Activated effector memory CD4-positive, alpha-beta T cell treated with Interleukin-2 at 50 U/mL for 16 hours (primary cell): ENCODE data around the gene KATNIP.

ENCODE experiments used
- DNase-seq: peaks from one replicate; pipeline ENCODE4 v3.0.0-alpha.2; 2020

KATNIP gene

DNA sequence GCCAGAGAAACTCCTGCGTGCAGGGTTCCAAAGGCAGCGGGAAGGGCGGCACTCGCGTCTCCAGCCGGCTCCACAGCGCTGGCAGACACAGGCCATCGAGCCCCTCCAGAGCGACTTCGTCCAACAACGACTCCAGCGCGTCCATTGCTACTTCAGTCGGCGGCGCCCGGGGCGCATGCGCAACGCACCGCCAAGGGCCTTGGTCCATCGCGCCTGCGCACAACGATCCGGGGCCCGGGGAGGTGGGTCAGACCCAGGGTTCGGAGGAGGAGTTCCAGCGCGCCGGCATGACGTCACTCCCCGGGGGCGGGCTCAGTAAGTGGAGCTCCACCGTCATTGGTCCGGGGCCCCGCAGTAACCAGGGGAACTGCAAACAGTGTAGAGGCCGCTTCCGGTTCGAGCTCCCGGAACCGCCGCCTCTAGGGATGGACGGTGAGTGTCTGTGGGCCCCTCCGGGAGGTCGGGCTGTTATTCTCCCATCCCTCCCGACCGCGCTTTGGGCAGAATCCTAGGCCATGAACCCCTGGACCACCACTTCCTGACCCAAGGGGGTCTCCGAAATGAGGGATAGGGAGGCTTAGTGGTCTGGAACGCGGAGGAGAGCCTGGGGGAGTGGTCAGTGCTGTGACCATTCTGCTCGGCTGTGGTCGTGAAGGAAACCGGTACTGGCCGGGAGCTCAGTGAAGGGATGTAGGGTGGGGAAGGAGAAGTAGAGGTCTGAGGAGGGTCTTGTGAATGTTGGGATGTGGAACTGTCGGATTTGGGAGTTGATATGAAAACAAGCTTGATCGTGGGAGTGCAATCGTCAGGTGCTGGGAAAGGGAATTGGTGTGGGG, at the start of gene KATNIP, which contains the start of gene GTF3C1:
Gene KATNIP, plus strand, starts transcription at position 399 of the 836 bp plus-strand sequence. Its CDS starts 27 bp downstream, at position 426.
Gene GTF3C1, minus strand, starts transcription at position 168 of the 836 bp plus-strand sequence. Its CDS starts 23 bp downstream, at position 145.
- peak; percentile 100 for DNase-seq

DNA sequence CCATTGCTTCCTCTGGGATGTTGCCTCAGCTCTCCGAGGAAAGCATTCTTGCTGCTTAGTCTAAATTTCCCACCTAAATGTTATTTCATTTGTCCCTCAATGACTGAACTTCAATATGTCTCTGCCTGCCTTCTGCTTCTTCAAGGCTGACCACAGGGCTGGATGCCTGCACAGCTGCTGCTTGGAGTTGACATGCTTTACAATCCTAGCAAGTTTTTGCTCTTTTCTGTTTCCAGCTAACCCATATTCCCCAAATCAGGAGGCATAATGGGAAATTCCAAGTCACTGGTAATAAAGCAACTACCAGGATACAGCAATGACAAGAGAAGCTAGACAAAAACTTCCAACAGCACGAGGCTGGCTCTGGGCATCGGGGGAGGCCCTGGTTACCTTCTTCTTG, 49.1 kb upstream of the KATNIP start:
- DNase-seq: no peak

DNA sequence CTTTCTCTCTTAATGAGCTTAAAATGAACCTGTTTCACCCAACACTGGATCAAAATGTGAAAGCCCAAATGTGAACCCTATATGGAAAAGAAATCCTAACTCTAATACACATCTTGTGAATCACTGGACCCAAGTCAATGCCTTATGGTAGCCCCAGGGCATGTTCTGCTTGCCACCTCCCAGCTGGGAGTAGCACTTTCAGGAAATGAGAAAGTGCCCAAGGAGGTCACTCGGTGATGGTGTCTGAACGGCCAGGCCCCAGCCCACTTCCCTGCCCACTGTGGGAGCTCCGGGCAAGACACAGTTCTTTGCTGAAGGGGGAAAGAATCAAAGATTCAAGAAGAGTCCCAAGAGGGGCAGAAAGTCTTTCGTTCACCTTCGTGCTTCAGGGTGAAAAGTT, 46.3 kb upstream of the KATNIP start:
- no peak for DNase-seq

DNA sequence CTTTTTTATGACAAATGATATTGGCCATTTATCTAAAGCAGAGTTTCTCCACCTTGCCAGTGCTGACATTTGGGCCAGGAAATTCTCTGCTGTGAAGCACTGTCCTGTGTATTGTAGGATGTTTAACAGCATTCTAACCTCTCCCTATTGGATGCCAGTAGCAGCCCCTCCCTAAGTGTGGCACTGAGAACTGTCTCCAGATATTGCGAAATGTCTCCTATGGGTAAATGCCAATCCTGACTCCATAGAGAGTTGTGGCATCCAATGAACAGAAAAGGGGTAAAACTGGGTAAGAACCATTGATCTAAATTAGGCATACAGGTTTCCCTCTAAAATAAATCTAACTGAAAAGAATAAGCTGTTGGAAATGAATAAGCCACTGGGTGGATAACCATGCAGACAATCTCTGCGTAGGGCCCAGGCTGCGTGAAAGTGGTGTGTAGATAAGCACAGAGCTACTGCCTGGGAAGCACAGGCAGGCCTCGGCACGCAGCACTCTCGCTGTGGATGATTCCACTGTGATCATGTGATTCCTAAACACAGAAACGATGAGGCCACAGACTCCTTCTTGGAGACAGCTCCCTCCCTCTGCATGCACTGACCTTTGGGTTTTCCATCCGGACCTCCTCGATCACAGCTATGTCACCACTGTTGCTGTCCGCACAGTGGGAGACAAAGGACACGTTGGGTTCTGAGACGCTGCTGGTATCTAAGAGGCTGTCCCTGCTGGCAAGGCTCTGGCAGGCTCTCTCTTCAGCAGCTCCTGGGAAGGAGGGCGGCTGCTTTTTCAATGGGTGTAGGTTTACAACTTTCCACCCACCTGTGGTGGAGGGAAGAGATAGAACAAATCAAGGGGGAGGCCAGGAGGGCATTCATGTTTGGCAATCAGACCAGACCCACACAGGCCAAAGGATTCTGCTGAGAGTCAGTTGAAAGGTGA, 44.4 kb upstream of the KATNIP start:
- no peak for DNase-seq

DNA sequence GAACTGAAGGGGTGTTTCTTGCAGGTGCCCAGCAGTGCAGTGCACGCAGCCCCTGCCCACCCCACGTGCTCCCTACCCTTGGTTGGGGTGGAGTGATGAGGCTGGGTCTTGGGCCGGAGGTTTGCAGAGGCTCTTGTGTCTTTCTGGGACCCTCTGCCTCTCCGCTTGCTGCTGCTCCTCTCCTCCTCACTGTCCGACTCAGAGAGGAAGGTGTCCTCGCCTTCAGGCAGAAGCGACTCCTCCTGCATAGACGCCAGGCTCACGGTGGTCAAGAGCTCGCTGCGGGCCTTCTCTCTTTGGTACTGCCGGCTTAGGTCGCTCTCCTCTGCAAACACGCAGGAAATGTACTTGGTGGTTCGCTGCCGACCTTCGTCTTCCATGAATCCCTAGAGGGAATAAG, 43.2 kb upstream of the KATNIP start:
- DNase-seq: no peak

DNA sequence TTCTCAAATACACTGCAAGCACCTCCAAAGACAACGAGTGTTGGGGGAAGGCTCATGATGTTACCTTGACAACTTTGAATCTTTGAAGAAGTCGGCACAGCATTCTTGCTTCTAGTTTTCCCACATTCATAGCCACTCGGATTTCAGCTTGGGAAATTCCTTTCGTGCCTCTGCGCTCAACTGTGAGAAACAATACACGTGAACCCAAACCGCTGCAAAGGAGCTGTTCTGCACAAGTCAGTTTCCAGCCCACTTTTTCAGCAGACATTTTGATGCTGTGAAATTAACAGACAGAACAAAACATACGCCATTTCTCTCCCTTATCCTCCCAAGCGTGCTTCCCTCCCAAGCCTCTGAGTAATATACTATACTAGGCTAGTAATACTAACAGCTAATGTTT, 41.5 kb upstream of the KATNIP start:
- DNase-seq: no peak

DNA sequence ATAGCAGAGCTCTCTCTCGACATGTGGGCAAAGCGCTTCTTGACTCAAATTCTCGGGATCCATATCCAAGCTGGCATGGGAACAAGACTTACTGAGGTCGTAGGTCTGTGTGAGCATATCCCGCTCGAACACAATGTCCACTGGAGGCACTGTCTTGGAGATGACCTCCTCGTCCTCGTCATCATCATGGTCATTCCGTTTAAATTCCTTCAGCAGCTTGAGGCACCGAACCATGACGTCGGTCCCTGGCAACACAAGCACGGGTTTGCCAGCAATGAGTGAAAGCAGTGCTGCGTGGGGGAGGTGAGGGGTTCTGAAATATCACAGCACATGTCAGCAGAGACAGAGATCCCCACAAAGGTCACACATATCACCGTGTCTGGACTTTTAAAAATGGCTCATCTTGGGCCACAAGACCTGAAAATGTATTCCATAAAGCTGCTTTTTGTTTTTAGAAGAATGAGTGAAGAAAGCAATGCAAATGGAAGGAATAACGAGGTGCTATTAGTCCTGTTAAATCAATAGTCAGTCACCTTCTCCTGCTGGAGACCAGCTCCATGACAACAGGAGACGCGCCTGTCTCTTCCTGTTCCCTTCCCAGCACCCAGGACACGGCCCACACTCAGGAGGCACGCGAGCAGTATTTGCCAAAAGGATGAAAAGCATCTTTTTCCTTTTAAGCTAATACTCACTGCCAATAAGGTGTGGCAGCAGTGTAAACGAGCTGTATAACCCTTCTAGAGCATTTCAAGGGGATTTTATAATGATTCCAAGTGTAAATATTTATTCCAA, 38.1 kb upstream of the KATNIP start:
- DNase-seq: no peak

DNA sequence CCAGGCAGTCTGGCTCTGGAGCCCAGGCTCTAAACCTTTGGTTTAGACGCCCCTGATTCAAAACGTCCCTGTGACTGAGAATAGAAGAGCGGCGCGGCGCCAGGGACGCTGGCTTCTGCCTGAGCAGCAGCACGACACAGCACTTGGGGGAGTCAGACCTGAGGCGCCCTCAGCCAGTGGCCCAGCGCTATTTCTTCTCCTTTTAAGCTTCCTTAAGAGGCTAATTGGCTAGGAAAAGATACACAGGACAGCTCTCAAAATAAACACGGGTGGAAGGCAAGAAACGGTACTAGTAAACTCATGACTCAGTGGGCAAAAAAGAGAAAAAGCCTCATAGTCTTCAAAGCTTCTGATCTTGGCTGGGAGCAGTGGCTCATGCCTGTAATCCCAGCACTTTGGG, 35.1 kb upstream of the KATNIP start:
- DNase-seq: no peak

DNA sequence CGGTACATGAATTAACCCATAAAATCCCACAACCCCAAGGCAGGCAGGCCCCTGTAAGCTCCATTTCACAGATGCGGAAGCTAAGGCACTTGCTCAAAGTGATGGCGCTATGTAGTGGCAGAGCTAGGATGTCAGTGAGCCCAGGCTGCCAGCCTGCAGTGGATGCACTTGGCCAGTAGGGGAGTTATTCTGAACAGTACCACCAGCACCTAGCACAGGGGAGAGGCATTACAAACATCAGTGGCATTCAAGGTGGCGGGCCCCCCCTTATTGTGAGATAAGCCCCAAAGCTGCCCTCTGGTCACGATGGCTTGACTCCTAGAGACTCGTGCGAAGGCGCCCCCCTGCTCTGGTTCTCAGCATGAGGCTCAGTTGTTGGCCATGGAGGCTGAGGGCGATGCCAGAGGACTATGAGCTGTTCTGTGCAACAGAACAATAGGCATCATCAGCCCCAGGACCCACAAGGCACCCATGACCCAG, 34.0 kb upstream of the KATNIP start:
- DNase-seq: no peak

DNA sequence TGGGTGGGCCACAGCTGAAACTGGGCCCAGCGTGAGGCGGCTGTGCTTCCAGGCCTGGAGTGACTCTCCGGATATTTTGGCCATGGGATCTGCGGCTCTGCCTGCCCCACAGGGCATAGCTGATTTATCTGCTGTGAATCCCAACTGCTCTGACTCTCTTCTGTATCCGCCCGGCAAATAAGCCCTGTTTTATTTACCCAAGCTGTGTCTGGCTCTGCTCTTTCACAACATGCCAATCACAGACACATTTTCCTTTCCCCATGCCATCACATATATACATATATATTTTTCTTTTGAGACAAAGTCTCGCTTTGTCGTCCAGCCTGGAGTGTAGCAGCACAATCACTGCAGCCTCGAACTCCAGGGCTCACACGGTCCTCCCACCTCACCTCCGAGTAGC, 33.6 kb upstream of the KATNIP start:
- DNase-seq: no peak

DNA sequence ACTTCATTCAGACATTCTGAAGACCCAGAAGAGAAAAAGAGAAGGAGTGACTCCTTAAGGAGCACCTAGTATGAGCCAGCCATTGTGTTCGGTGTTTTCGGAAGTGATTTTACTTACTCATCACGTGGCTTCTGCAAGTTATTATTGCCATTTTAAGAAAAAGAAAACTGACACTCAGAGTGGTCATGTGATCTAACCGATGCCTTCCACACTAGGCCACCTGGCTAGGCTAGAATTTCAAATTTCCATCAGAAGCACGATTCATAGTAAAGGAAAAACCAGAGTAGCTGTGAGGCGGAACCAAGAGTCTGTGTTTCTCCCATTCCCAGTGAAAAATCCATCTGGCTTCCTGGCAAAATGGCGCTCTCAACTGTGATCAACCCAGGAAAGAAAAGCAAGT, 32.3 kb upstream of the KATNIP start:
- no peak for DNase-seq

DNA sequence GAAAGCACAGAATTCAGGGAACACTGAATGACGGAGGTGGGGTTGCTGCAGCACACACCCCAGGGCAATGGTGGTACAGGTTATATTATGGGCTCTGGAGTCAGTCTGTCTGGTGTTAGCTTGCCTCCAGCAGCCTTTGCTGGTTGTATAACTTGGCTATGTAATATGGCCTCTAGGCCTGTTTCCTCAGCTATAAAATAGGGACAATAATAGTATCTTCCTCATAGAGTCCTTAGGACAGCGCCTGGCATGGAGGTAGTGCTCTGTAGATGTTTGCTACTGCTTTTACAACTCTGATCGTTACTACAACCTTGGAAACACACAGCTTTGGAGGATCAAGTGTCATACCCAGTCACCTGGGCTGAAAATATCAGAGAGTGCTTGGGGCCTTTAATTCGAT, 31.7 kb upstream of the KATNIP start:
- no peak for DNase-seq

DNA sequence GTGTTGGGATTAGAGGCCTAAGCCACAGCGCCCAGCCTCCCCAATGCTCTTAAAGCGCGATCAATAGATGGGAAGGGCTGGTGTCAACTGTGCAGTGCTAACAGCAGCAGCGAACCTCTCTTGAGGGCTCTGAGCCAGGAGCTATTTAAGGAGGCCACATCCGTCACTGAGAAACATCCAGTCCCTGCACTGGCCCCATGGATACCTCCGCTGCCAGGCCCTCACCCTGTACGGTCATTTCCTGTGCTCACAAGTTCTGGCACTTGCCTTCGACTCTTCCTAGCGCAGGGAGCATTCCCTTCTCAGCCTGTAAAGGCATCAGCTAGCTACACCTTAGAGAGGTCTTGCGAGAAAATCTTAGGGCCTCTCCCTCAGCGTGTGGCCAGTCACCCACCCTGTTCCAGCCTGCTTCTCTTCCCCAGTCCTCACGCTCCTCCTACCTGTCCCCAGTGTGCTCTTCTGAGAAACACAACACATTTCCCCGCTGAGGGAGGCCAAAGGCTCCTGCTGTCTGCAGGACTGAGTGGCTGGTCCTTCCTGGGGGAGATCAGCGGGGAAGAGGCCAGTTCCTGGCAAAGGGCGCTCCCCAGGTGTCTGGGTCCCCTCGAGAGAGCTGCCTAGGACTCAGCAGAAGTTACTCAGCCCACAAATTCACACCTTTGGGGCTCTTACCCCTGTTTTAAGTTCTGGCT, 28.8 kb upstream of the KATNIP start:
- DNase-seq: no peak

DNA sequence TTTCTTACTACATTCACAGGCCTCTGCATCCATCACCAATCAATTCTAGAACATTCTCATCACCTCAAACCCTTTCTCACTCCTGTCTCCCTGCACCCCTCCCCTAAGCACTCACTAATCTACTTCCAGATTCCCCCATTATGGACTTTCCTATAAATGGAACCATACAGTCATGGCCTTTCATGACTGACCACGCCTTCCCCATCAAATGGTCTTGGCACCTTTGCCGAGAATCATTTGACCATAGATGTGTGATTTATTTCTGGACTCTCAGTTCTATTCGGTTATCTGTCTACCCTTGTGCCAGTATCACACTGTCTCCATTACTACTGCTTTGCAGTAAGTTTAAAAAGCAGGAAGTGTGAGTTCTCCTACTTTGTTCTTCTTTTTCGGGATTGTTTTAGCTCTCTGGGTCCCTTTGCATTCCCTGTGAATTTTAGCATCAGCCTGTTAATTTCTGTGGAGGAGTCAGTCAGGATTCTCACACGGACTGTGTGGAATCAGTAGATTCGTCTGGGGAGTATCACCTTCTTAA, 27.7 kb upstream of the KATNIP start:
- DNase-seq: no peak

DNA sequence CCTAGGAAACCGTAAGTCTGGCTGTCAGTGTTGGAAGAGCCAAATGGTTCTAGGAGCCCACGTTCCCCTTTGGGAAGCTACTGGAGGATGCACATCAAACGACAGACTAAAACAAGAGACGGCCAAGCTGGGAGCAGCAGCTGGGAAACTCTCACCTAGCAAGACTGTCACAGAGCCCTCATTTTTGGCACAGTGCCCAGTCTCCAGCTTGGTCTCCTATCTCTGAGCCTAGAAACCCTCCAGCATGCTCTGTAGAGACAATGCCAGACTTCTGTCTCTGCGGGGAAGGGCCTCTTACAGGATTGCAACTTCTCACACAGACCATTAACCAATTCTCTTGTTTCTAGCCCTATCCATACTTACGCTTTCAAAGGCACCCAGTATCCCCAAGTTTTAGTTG, 23.8 kb upstream of the KATNIP start:
- DNase-seq: no peak

DNA sequence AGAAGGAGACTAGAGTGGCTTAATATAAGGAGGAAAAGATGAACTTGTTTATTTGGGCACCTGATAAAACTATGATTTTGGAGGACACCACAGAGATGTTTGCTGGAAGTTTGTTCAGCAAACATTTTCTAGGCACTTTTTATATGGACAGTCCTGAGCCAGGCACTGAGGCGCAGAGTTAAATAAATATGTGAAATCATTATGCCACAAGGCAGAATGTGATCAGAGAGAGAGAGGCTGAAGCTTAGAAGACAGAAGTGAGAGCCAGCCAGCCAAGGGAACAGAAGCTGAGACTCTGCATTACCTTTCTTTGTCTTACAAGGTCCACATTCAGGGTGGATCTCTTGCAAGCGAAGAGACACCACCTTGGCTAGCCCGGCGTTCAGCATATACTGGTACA, 21.6 kb upstream of the KATNIP start:
- no peak for DNase-seq

DNA sequence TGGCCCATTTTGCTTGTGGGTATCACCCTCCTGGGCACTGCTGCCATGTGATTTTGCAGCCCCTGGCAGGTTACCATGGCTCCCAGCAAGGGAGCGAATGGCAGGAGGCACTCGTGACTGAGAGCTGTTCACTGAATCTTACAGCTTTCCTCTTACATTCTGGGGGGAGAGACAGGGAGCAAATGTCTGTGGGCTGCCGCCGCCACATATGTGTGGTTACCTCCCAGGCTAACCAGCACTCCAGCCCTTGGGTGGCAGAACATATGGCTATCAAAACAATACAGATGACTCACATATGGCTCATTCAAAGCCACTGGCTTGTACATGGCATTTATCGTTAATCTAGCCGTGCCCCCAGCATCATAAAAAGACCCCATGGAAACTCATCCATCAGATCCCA, 20.0 kb upstream of the KATNIP start:
- DNase-seq: no peak

DNA sequence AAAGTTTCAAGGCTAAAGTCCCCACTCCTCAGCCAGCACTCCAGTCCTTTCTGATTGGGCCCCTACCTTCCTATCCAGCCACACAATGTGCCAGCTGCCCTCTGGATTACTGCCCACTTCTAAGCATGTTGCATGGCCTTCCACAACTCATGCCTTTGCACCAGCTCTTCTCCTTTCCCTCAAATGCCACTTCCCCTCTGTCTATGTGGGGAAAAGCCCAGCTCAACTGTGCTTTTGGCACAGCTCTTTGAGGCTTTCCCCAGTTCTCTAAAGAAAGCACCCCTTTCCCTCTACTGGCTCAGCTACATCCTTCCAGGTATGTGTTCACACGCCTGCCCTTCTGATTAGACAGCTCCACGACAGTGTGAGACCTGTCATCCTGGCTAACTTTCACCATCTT, 18.8 kb upstream of the KATNIP start:
- DNase-seq: no peak

DNA sequence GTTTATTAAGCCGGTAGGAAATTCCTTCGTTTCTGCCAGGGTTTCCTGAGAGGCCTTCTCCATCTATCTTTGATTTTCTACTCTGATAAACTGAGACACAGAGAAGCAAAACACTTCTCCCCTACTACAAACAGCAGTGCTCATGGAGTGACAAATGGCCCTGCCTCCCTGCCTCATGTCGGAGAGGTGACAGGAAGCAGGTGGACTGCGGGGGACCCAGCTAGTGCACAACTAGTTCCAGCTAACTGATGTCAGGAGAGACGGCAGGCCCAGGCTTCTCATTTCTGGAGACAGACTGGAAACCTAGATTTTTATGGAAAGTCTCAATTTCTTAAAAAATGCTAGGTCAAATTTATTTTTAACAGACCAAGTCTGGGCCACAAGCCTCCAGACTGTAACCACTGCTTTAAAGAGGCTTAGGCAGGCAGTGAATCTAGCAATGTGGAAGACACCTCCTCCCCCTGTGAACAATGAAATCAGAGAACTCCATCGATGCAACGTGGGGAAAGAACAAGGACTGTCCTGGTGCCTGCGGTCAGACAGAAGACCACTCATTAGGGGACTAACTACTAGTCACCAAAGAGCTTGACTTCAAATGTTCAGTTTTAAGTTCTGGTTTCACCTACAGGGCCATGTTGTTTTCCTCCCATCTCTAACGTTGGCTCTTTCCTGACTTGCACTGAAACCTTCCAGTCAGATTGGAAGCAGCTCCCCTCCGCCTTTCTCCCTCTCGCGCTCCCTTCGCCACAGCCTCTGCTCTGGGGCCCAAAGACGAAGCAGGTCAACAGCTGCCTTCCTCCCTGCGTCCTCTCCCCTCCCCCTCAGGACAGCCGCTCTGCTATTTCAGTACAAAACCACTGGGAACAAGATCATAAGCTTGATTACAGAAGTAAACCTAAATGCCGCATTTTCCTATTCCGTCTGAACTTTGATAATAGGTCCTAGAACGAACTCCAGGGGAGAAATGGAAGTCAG, 17.8 kb upstream of the KATNIP start:
- no peak for DNase-seq

DNA sequence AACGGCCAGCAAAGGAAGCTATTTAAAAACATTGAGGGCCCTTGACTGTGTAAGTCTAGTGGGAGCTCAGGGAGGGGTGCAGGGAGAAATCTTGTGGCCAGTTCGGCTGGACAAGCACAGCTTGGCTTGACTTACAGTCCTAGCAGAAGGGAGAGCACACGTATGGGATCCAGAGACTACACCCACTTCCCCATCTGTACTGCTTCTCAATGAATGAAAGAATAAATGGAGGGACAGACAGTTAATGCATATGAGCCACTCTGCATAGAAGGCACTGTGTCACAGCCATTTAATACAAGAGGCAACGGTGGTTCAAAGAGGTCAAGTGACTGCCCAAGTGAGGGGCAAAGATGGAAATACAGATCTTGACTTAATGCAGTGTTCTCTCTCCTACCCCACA, 15.7 kb upstream of the KATNIP start:
- no peak for DNase-seq

DNA sequence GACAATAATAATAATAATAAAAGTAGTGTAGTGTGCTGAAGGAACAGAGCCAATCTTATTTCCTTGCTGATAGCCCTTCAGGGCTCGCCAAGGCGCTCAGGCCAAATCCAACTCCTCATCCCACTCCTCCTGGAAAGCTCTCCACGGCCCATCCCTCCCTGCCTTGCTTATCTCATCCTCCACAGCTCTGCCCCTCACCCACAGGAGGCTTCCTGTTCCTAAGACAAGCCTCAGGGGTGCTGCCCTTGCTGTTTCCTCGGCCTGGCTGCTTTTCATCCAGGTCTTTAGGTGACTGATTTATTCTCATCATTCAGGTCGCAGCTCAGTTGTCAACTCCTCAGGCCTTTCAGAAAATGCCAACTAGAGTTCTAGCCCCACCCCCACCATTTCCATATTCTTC, 11.4 kb upstream of the KATNIP start:
- no peak for DNase-seq
